HG03521 (cell line): ENCODE data around the gene CNTFR.

Experiments used
- ATAC-seq: cut with Tn5 transposase; IDR thresholded peaks from one replicate; pipeline ENCODE4 v1.9.1; 2021; ENCODE audit warnings: mild to moderate bottlenecking, moderate library complexity; ENCODE audit not compliant: unreplicated experiment

CNTFR gene

GRCh38 chr9:34620061-34620994, 30.8 kb upstream of the CNTFR start, which contains the start of gene DCTN3:
Gene DCTN3 (minus strand): TSS chr9:34620495. CDS start chr9:34620464, 31 bp downstream.
- peak; percentile 99 for ATAC-seq

- ATAC-seq: no peak
Measured at GRCh38 chr9:34615132-34615531, 25.6 kb upstream of the CNTFR start.

GRCh38 chr9:34612788-34613390, 23.4 kb upstream of the CNTFR start:
- no peak for ATAC-seq

GRCh38 chr9:34611811-34612787, 22.6 kb upstream of the CNTFR start, which contains the start of gene RPP25L:
Gene RPP25L (minus strand): TSS chr9:34612097. CDS start chr9:34611296, 801 bp downstream.
- ATAC-seq: peak; percentile 88

GRCh38 chr9:34611251-34611810, 21.8 kb upstream of the CNTFR start:
- ATAC-seq: no peak

GRCh38 chr9:34610434-34611206, 21.1 kb upstream of the CNTFR start:
- no peak for ATAC-seq

- ATAC-seq: no peak
Measured at GRCh38 chr9:34607331-34607730, 17.8 kb upstream of the CNTFR start.

GRCh38 chr9:34606905-34607304, 17.4 kb upstream of the CNTFR start:
- no peak for ATAC-seq

- ATAC-seq: no peak
Measured at GRCh38 chr9:34606190-34606589, 16.7 kb upstream of the CNTFR start.

GRCh38 chr9:34603610-34604231, 14.2 kb upstream of the CNTFR start:
- ATAC-seq: peak; percentile 54

GRCh38 chr9:34601937-34602573, 12.5 kb upstream of the CNTFR start:
- no peak for ATAC-seq

- no peak for ATAC-seq
Measured at GRCh38 chr9:34600908-34601307, 11.4 kb upstream of the CNTFR start.

GRCh38 chr9:34599546-34599945, 10.0 kb upstream of the CNTFR start:
- no peak for ATAC-seq

GRCh38 chr9:34594177-34594576, 4.7 kb upstream of the CNTFR start:
- no peak for ATAC-seq

GRCh38 chr9:34592895-34593601, 3.5 kb upstream of the CNTFR start:
- no peak for ATAC-seq

GRCh38 chr9:34591917-34592866, 2.7 kb upstream of the CNTFR start:
- ATAC-seq: no peak
